RWPE2 (cell line): ENCODE results near the gene TCERG1L.
A peak's percentile ranks its signal among the peaks of the same experiment; 100 is the strongest.
"Not testable (repeated sequence)": the region's sequence is repeated elsewhere in the genome, so short reads cannot be mapped to it uniquely, and the experiment has no call there.

Experiments
- ATAC-seq: fragments of 200-7000 bp; cut with Tn5 transposase; 3 replicates; pipeline ENCODE4 v1.9.1; 2021; ENCODE audit warnings: low read depth
- DNase-seq: peaks from one replicate; pipeline ENCODE4 v3.0.0-alpha.2; 2020; ENCODE audit warnings: low spot score
- H3K27ac ChIP-seq: fragments of 450-650 bp; 2 replicates; pipeline ENCODE4 v1.5.1; 2017; ENCODE audit warnings: mild to moderate bottlenecking; ENCODE audit not compliant: poor library complexity, severe bottlenecking
- H3K27me3 ChIP-seq: fragments of 250-450 bp; sonication (Bioruptor Pico); 2 replicates; pipeline ENCODE4 v1.5.1; 2021; ENCODE audit warnings: mild to moderate bottlenecking, moderate library complexity; ENCODE audit not compliant: insufficient read depth, poor library complexity, severe bottlenecking
- H3K36me3 ChIP-seq: fragments of 250-450 bp; sonication (Bioruptor Pico); 2 replicates; pipeline ENCODE4 v1.5.1; 2020; ENCODE audit warnings: low read depth, mild to moderate bottlenecking, moderate library complexity
- H3K4me1 ChIP-seq: fragments of 250-450 bp; sonication (Bioruptor Pico); 2 replicates; pipeline ENCODE4 v1.5.1; 2021; ENCODE audit warnings: mild to moderate bottlenecking, moderate library complexity; ENCODE audit not compliant: insufficient read depth, poor library complexity, severe bottlenecking
- H3K4me3 ChIP-seq: fragments of 250-450 bp; sonication (Bioruptor Pico); 2 replicates; pipeline ENCODE4 v1.5.1; 2021; ENCODE audit warnings: mild to moderate bottlenecking, moderate library complexity; ENCODE audit not compliant: severe bottlenecking
- H3K9me3 ChIP-seq: fragments of 250-450 bp; sonication (Bioruptor Pico); 2 replicates; pipeline ENCODE4 v1.5.1; 2021; ENCODE audit warnings: mild to moderate bottlenecking, moderate library complexity; ENCODE audit not compliant: severe bottlenecking
- CTCF ChIP-seq: fragments of 450-650 bp; IDR thresholded peaks from one replicate; pipeline ENCODE4 v1.5.1; 2017; ENCODE audit warnings: mild to moderate bottlenecking, moderate library complexity; ENCODE audit not compliant: poor library complexity, severe bottlenecking

TCERG1L gene

GRCh38 chr10:131240691-131241090, 70.8 kb downstream of the TCERG1L start:
- ATAC-seq: no peak

GRCh38 chr10:131239926-131240325, 71.6 kb downstream of the TCERG1L start:
- no peak for TF ChIP-seq CTCF
- Histone ChIP-seq H3K27me3 (no peaks in the 10 kb centered on the region), H3K9me3 (peaks cover 4% of the 10 kb centered on the region), H3K27ac (no peak overlapping the region), H3K4me3 (no peak overlapping the region), H3K4me1 (no peaks in the 10 kb centered on the region), H3K36me3 (no peaks in the 10 kb centered on the region)
- ATAC-seq (no peak), DNase-seq (peak; percentile 19)

More at GRCh38 chr10:131240691-131241090, 70.8 kb downstream of the TCERG1L start:
- no peak overlapping the region for H3K4me3 ChIP-seq
- no peaks in the 10 kb centered on the region for H3K27me3 ChIP-seq
- TF ChIP-seq CTCF: no peak
- H3K9me3 ChIP-seq: peaks cover 4% of the 10 kb centered on the region
- H3K36me3 ChIP-seq: no peaks in the 10 kb centered on the region
- DNase-seq: peak; percentile 15
- H3K4me1 ChIP-seq: no peaks in the 10 kb centered on the region
- no peak overlapping the region for H3K27ac ChIP-seq

- no peak for DNase-seq
- no peaks in the 10 kb centered on the region for H3K27me3 ChIP-seq
- no peak overlapping the region for H3K27ac ChIP-seq
- ATAC-seq: no peak
- H3K36me3 ChIP-seq: no peaks in the 10 kb centered on the region
- peaks cover 4% of the 10 kb centered on the region for H3K9me3 ChIP-seq
- no peak overlapping the region for H3K4me3 ChIP-seq
- no peaks in the 10 kb centered on the region for H3K4me1 ChIP-seq
- no peak for TF ChIP-seq CTCF
Measured at GRCh38 chr10:131239450-131239849, 72.1 kb downstream of the TCERG1L start.

GRCh38 chr10:131238669-131239280, 72.7 kb downstream of the TCERG1L start:
- no peaks in the 10 kb centered on the region for H3K36me3 ChIP-seq
- no peak overlapping the region for H3K4me3 ChIP-seq
- TF ChIP-seq CTCF: no peak
- no peak overlapping the region for H3K27ac ChIP-seq
- no peak for ATAC-seq
- no peaks in the 10 kb centered on the region for H3K27me3 ChIP-seq
- peak; percentile 18 for DNase-seq
- H3K4me1 ChIP-seq: no peaks in the 10 kb centered on the region
- peaks cover 4% of the 10 kb centered on the region for H3K9me3 ChIP-seq

GRCh38 chr10:131237991-131238651, 73.4 kb downstream of the TCERG1L start:
- Histone ChIP-seq H3K36me3 (no peaks in the 10 kb centered on the region), H3K4me3 (no peak overlapping the region), H3K27ac (no peak overlapping the region), H3K9me3 (peaks cover 4% of the 10 kb centered on the region), H3K27me3 (no peaks in the 10 kb centered on the region), H3K4me1 (no peaks in the 10 kb centered on the region)
- no peak for TF ChIP-seq CTCF
- ATAC-seq: no peak
- no peak for DNase-seq

GRCh38 chr10:131234606-131235005, 76.9 kb downstream of the TCERG1L start:
- H3K36me3 ChIP-seq, H3K4me1 ChIP-seq, ATAC-seq, H3K4me3 ChIP-seq, H3K9me3 ChIP-seq, H3K27ac ChIP-seq, H3K27me3 ChIP-seq, DNase-seq: not testable (repeated sequence)
